Superior temporal gyrus (tissue), 1 donor: ENCODE results near the gene MRPS2.

Source experiments
- DNase-seq: peaks from one replicate; pipeline ENCODE4 v3.0.0-alpha.2; 2016; ENCODE audit errors: extremely low spot score

Gene MRPS2

GRCh38 chr9:135480071-135480939 lies 20.2 kb upstream of the MRPS2 start:
- DNase-seq: no peak

- DNase-seq: no peak
Measured at GRCh38 chr9:135480940-135481310, 19.6 kb upstream of the MRPS2 start.

GRCh38 chr9:135482015-135482754 lies 18.3 kb upstream of the MRPS2 start:
- no peak for DNase-seq

GRCh38 chr9:135484460-135485277 lies 15.8 kb upstream of the MRPS2 start:
- no peak for DNase-seq

GRCh38 chr9:135485385-135485784 lies 15.1 kb upstream of the MRPS2 start:
- DNase-seq: no peak

GRCh38 chr9:135485832-135486231 lies 14.7 kb upstream of the MRPS2 start:
- no peak for DNase-seq

- DNase-seq: no peak
Measured at GRCh38 chr9:135486267-135487065, 14.0 kb upstream of the MRPS2 start.

GRCh38 chr9:135487281-135488012 lies 13.0 kb upstream of the MRPS2 start:
- no peak for DNase-seq

- DNase-seq: no peak
Measured at GRCh38 chr9:135488013-135488330, 12.5 kb upstream of the MRPS2 start.

GRCh38 chr9:135488527-135488926 lies 12.0 kb upstream of the MRPS2 start:
- DNase-seq: no peak

- DNase-seq: no peak
Measured at GRCh38 chr9:135489188-135489906, 11.1 kb upstream of the MRPS2 start.

- DNase-seq: no peak
Measured at GRCh38 chr9:135490166-135490870, 10.2 kb upstream of the MRPS2 start.

GRCh38 chr9:135490980-135491464 lies 9.5 kb upstream of the MRPS2 start:
- no peak for DNase-seq

GRCh38 chr9:135491764-135492163 lies 8.7 kb upstream of the MRPS2 start:
- no peak for DNase-seq

- DNase-seq: no peak
Measured at GRCh38 chr9:135492886-135493669, 7.4 kb upstream of the MRPS2 start.

GRCh38 chr9:135494791-135495559 lies 5.5 kb upstream of the MRPS2 start:
- no peak for DNase-seq

- DNase-seq: no peak
Measured at GRCh38 chr9:135498381-135499126, 1.9 kb upstream of the MRPS2 start.
